Measurements from ENCODE around the gene LGALS3BP.
"Not testable (repeated sequence)": the region's sequence is repeated elsewhere in the genome, so short reads cannot be mapped to it uniquely, and the experiment has no call there.

LGALS3BP gene

GRCh38 chr17:78979780-78980623 lies at the start of gene LGALS3BP:
Gene LGALS3BP (minus strand): TSS chr17:78979923. CDS start chr17:78977191, 2,732 bp downstream.
- DNase-seq (ENCODE audit: low spot score): peak; percentile 25

GRCh38 chr17:79028496-79029326 lies 49.0 kb upstream of the LGALS3BP start:
- DNase-seq (ENCODE audit: low spot score): no peak

GRCh38 chr17:79027925-79028491 lies 48.3 kb upstream of the LGALS3BP start:
- no peak for DNase-seq (ENCODE audit: low spot score)

GRCh38 chr17:79027274-79027924 lies 47.7 kb upstream of the LGALS3BP start:
- no peak for DNase-seq (ENCODE audit: low spot score)

GRCh38 chr17:79026376-79027273 lies 46.9 kb upstream of the LGALS3BP start:
- DNase-seq (ENCODE audit: low spot score): no peak

GRCh38 chr17:79024901-79025737 lies 45.4 kb upstream of the LGALS3BP start:
- DNase-seq (ENCODE audit: low spot score): no peak

GRCh38 chr17:79023886-79024771 lies 44.4 kb upstream of the LGALS3BP start, which contains the start of gene C1QTNF1:
Gene C1QTNF1 (plus strand): TSS chr17:79024169. CDS start chr17:79043969, 19,800 bp downstream.
- no peak for DNase-seq (ENCODE audit: low spot score)

- DNase-seq (ENCODE audit: low spot score): no peak
Observed at GRCh38 chr17:79023180-79023705, 43.5 kb upstream of the LGALS3BP start.

- DNase-seq (ENCODE audit: low spot score): no peak
Observed at GRCh38 chr17:79022507-79022991, 42.8 kb upstream of the LGALS3BP start.

- DNase-seq (ENCODE audit: low spot score): not testable (repeated sequence)
Observed at GRCh38 chr17:79021929-79022328, 42.2 kb upstream of the LGALS3BP start.

GRCh38 chr17:79020631-79021301 lies 41.0 kb upstream of the LGALS3BP start:
- DNase-seq (ENCODE audit: low spot score): no peak

GRCh38 chr17:79019632-79020584 lies 40.2 kb upstream of the LGALS3BP start:
- DNase-seq (ENCODE audit: low spot score): peak; percentile 48

GRCh38 chr17:79019261-79019631 lies 39.5 kb upstream of the LGALS3BP start:
- no peak for DNase-seq (ENCODE audit: low spot score)

- DNase-seq (ENCODE audit: low spot score): no peak
Observed at GRCh38 chr17:79018370-79018695, 38.6 kb upstream of the LGALS3BP start.

- no peak for DNase-seq (ENCODE audit: low spot score)
Observed at GRCh38 chr17:79017546-79018369, 38.0 kb upstream of the LGALS3BP start.

GRCh38 chr17:79014158-79014758 lies 34.5 kb upstream of the LGALS3BP start:
- no peak for DNase-seq (ENCODE audit: low spot score)

All from CD4-positive, alpha-beta T cell treated with Interleukin-6 at 100 ng/mL for 8 hours (primary cell).